HepG2 (cell line): ENCODE measurements around the gene LMOD1. TPM values are rescaled to one million over a fixed set of nuclear protein-coding genes. Genes with fewer than 3 reads are reported as not detected.

Experiments used
- ASH2L ChIP-seq: fragments of 300-600, 200-600 bp; sonication (generic); IDR thresholded peaks from 2 replicates; pipeline ENCODE4 v1.7.0; 2017; ENCODE audit warnings: low read depth, mild to moderate bottlenecking, moderate library complexity, mixed read lengths, low read length; ENCODE audit not compliant: insufficient read length
- MED1 ChIP-seq: sonication (generic); formaldehyde crosslinking; IDR thresholded peaks from 2 replicates; pipeline ENCODE4 v1.4.0; 2020; ENCODE audit warnings: missing genetic modification reagents
- REPIN1 ChIP-seq: sonication (generic); formaldehyde crosslinking; IDR thresholded peaks from 2 replicates; pipeline ENCODE4 v1.8.0; 2022; ENCODE audit warnings: missing genetic modification reagents, low read depth, mild to moderate bottlenecking, borderline replicate concordance
- SP140L ChIP-seq: sonication (generic); formaldehyde crosslinking; IDR thresholded peaks from 2 replicates; pipeline ENCODE4 v1.4.0; 2020; ENCODE audit warnings: missing genetic modification reagents, borderline replicate concordance
- SRY ChIP-seq: sonication (generic); formaldehyde crosslinking; IDR thresholded peaks from 2 replicates; pipeline ENCODE4 v1.8.0; 2022; ENCODE audit warnings: mild to moderate bottlenecking, missing genetic modification reagents
- TOPORS ChIP-seq: sonication (generic); formaldehyde crosslinking; IDR thresholded peaks from 2 replicates; pipeline ENCODE4 v1.8.0; 2023; ENCODE audit warnings: mild to moderate bottlenecking, missing genetic modification reagents
- ZFP36L1 ChIP-seq: sonication (generic); formaldehyde crosslinking; IDR thresholded peaks from 2 replicates; pipeline ENCODE4 v1.8.0; 2022; ENCODE audit warnings: mild to moderate bottlenecking, missing genetic modification reagents, moderate library complexity
- ZFX ChIP-seq: sonication (generic); formaldehyde crosslinking; IDR thresholded peaks from 2 replicates; pipeline ENCODE4 v1.4.0; 2020; ENCODE audit warnings: mild to moderate bottlenecking, low read depth, missing genetic modification reagents, moderate library complexity
- ZNF251 ChIP-seq: sonication (generic); formaldehyde crosslinking; IDR thresholded peaks from 2 replicates; pipeline ENCODE4 v1.9.0; 2021; ENCODE audit warnings: mild to moderate bottlenecking, missing genetic modification reagents
- ZNF775 ChIP-seq: sonication (generic); formaldehyde crosslinking; IDR thresholded peaks from 2 replicates; pipeline ENCODE4 v1.4.0; 2020; ENCODE audit warnings: missing genetic modification reagents, mild to moderate bottlenecking, moderate library complexity, borderline replicate concordance
- ZZZ3 ChIP-seq: sonication (generic); formaldehyde crosslinking; IDR thresholded peaks from 2 replicates; pipeline ENCODE4 v1.4.0; 2020; ENCODE audit warnings: missing genetic modification reagents, mild to moderate bottlenecking, borderline replicate concordance
- polyA plus RNA-seq, 8 experiments: library from polyadenylated mRNA; depleted of rRNA in 3 of 8; stranded (reverse) in 7 of 8; unstranded in 1 of 8; fragments of >200 nt; fragmentation: Illumina TruSeq in 4 of 8; extraction: Trizol in 4 of 8; gene quantifications; 2 replicates each; pipeline versions ENCODE4 v1.2.1 to v1.2.3, GENCODE V29; 2011 to 2016; ENCODE audit warnings: low read depth in 4 of 8, missing spikeins in 1 of 8, mixed read lengths in 1 of 8; ENCODE audit not compliant: insufficient read depth in 1 of 8
- total RNA-seq, 5 experiments: library from RNA; depleted of rRNA; stranded (reverse); fragments of >200 nt; fragmentation: Illumina TruSeq; extraction: Trizol; gene quantifications; 2 replicates each; pipeline ENCODE4 v1.2.3, GENCODE V29; 2016; ENCODE audit warnings: low read depth in 1 of 5
- TF ChIP-seq, protein P1 (sequence below): sonication (generic); formaldehyde crosslinking; IDR thresholded peaks from 2 replicates; pipeline ENCODE4 v1.4.0; 2020; ENCODE audit warnings: missing genetic modification reagents
- TF ChIP-seq, protein P2 (sequence below): IDR thresholded peaks from 2 replicates; pipeline ENCODE4 v1.6.1; 2016; ENCODE audit warnings: missing biosample characterization, missing genetic modification reagents, low read depth
- TF ChIP-seq, protein P3 (sequence below): IDR thresholded peaks from 2 replicates; pipeline ENCODE4 v1.6.1; 2016; ENCODE audit warnings: low read depth
- TF ChIP-seq, protein P4 (sequence below): sonication (generic); formaldehyde crosslinking; conservative IDR thresholded peaks from 2 replicates; pipeline ENCODE4 v1.8.0; 2022; ENCODE audit warnings: missing genetic modification reagents
- TF ChIP-seq, protein P5 (sequence below): IDR thresholded peaks from 2 replicates; pipeline ENCODE4 v1.6.1; 2012; ENCODE audit warnings: low read depth, low read length, improper control_type of control experiment
- TF ChIP-seq, protein P6 (sequence below): sonication (generic); formaldehyde crosslinking; IDR thresholded peaks from 2 replicates; pipeline ENCODE4 v1.8.1; 2022; ENCODE audit warnings: low read depth, mild to moderate bottlenecking, missing genetic modification reagents

Gene LMOD1
- total and polyA plus RNA-seq, 2 of the 13 experiments (the other 11 are each of a cell fraction or from before 2014, with no cell fraction given): not detected

DNA sequence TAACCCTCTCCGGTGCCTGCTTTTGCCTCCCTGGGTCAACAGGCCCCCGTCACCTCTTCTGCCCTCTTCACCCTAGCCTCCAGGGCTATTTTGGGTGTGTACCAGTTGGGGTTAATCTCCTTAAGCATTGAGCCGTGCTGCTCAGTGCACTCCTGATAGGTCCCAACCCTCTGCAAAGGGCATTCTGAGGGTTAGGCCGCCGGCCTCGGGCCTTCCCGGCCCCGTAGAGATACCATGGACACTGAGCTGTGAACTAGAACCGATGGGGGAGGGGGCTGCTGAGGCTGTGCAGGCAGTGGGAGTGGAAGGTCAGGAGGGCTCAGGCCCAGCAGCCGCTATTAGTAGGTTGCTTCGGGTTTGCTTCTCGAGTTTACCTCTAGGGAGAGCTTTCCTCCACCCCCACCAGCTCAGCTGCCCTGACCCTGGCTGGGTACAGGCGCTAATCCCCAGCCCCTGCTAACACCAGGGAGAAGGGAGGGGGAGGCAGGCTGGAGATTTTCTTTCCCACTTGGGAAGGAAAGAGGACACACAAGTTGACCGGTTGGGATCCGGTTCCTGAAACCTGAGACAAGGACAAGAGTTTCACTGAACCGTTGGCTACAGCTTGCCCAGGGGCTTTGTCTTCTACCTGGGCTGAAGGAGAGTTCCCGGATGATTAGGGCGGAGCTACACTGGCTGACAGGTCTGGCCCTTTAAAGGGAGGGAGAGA, 4.8 kb downstream of the LMOD1 start (continued):
- TF ChIP-seq, protein P1, sequence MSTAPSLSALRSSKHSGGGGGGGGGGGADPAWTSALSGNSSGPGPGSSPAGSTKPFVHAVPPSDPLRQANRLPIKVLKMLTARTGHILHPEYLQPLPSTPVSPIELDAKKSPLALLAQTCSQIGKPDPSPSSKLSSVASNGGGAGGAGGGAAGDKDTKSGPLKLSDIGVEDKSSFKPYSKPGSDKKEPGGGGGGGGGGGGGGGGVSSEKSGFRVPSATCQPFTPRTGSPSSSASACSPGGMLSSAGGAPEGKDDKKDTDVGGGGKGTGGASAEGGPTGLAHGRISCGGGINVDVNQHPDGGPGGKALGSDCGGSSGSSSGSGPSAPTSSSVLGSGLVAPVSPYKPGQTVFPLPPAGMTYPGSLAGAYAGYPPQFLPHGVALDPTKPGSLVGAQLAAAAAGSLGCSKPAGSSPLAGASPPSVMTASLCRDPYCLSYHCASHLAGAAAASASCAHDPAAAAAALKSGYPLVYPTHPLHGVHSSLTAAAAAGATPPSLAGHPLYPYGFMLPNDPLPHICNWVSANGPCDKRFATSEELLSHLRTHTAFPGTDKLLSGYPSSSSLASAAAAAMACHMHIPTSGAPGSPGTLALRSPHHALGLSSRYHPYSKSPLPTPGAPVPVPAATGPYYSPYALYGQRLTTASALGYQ (CRISPR knock-in tag): no peak
- TF ChIP-seq ZFP36L1 (CRISPR knock-in tag) (no peak), SRY (CRISPR knock-in tag) (no peak), REPIN1 (CRISPR knock-in tag) (no peak), ASH2L (peak; percentile 41), MED1 (CRISPR knock-in tag) (no peak), TOPORS (CRISPR knock-in tag) (no peak), SP140L (CRISPR knock-in tag) (no peak), ZZZ3 (no peak), ZNF251 (CRISPR knock-in tag) (no peak), ZNF775 (CRISPR knock-in tag) (no peak), ZFX (CRISPR knock-in tag) (peak; percentile 84)
- TF ChIP-seq, protein P2, sequence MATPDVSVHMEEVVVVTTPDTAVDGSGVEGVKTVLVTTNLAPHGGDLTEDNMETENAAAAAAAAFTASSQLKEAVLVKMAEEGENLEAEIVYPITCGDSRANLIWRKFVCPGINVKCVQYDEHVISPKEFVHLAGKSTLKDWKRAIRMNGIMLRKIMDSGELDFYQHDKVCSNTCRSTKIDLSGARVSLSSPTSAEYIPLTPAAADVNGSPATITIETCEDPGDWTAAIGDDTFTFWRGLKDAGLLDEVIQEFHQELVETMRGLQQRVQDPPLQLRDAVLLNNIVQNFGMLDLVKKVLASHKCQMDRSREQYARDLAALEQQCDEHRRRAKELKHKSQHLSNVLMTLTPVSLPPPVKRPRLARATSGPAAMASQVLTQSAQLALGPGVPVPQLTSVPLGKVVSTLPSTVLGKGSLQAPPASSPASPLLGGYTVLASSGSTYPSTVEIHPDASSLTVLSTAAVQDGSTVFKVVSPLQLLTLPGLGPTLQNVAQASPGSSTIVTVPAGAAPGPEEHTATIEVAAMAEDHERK (CRISPR knock-in tag): no peak
- TF ChIP-seq, protein P3, sequence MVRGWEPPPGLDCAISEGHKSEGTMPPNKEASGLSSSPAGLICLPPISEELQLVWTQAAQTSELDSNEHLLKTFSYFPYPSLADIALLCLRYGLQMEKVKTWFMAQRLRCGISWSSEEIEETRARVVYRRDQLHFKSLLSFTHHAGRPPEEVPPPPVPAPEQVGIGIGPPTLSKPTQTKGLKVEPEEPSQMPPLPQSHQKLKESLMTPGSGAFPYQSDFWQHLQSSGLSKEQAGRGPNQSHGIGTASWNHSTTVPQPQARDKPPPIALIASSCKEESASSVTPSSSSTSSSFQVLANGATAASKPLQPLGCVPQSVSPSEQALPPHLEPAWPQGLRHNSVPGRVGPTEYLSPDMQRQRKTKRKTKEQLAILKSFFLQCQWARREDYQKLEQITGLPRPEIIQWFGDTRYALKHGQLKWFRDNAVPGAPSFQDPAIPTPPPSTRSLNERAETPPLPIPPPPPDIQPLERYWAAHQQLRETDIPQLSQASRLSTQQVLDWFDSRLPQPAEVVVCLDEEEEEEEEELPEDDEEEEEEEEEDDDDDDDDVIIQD: 0 out of 2 replicates have a peak, but pooled peaks have one; percentile 12
- TF ChIP-seq, protein P4, sequence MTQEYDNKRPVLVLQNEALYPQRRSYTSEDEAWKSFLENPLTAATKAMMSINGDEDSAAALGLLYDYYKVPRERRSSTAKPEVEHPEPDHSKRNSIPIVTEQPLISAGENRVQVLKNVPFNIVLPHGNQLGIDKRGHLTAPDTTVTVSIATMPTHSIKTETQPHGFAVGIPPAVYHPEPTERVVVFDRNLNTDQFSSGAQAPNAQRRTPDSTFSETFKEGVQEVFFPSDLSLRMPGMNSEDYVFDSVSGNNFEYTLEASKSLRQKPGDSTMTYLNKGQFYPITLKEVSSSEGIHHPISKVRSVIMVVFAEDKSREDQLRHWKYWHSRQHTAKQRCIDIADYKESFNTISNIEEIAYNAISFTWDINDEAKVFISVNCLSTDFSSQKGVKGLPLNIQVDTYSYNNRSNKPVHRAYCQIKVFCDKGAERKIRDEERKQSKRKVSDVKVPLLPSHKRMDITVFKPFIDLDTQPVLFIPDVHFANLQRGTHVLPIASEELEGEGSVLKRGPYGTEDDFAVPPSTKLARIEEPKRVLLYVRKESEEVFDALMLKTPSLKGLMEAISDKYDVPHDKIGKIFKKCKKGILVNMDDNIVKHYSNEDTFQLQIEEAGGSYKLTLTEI (CRISPR knock-in tag): no peak
- TF ChIP-seq, protein P5, sequence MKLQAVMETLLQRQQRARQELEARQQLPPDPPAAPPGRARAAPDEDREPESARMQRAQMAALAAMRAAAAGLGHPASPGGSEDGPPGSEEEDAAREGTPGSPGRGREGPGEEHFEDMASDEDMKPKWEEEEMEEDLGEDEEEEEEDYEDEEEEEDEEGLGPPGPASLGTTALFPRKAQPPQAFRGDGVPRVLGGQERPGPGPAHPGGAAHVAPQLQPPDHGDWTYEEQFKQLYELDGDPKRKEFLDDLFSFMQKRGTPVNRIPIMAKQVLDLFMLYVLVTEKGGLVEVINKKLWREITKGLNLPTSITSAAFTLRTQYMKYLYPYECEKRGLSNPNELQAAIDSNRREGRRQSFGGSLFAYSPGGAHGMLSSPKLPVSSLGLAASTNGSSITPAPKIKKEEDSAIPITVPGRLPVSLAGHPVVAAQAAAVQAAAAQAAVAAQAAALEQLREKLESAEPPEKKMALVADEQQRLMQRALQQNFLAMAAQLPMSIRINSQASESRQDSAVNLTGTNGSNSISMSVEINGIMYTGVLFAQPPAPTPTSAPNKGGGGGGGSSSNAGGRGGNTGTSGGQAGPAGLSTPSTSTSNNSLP: no peak
- TF ChIP-seq, protein P6, sequence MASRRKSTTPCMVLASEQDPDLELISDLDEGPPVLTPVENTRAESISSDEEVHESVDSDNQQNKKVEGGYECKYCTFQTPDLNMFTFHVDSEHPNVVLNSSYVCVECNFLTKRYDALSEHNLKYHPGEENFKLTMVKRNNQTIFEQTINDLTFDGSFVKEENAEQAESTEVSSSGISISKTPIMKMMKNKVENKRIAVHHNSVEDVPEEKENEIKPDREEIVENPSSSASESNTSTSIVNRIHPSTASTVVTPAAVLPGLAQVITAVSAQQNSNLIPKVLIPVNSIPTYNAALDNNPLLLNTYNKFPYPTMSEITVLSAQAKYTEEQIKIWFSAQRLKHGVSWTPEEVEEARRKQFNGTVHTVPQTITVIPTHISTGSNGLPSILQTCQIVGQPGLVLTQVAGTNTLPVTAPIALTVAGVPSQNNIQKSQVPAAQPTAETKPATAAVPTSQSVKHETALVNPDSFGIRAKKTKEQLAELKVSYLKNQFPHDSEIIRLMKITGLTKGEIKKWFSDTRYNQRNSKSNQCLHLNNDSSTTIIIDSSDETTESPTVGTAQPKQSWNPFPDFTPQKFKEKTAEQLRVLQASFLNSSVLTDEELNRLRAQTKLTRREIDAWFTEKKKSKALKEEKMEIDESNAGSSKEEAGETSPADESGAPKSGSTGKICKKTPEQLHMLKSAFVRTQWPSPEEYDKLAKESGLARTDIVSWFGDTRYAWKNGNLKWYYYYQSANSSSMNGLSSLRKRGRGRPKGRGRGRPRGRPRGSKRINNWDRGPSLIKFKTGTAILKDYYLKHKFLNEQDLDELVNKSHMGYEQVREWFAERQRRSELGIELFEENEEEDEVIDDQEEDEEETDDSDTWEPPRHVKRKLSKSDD (CRISPR knock-in tag): no peak
